GM21515 (cell line): ENCODE results near the gene GDAP1L1.

Experiments used
- ATAC-seq: cut with Tn5 transposase; IDR thresholded peaks from one replicate; pipeline ENCODE4 v1.9.1; 2021; ENCODE audit not compliant: unreplicated experiment

The GDAP1L1 gene

GRCh38 chr20:44251284-44251683, 4.2 kb downstream of the GDAP1L1 start:
- no peak for ATAC-seq

DNA sequence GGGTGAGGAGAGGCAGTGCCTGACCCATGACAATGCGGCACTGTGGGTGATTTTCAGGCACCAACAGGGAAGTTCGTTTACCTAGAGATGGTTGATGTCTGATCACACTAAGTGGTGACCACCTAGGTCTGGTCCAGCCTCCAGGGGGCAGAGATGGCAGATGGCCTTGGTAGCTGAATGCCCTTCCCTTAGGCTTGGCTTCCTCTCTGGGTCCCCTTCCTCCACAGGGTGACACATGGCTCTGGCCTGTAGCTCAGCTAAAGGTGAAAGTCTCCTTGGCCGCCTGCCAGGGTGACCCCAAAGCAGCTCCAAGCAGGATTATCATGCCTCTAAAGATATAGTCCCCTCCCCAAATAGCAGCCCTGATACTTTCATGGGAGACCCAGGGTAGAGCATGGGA, 6.4 kb downstream of the GDAP1L1 start:
- ATAC-seq: no peak

DNA sequence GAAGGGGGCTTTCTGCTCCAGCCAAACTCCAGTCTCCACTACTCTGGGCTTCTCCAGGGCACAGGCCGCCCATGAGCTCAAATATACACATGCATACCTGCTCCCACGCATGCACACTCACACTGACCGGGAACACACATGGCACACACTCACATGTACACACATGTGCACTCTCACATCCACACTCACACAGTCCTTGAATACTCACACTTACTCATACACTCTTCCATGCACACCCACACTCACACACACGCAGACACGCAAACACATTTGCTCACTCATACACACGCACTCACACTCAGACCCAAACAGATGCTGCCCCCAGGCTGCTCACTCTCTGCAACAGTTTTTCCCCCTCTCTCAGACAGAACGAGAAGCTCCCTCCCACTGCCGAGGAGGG, 7.0 kb downstream of the GDAP1L1 start:
- ATAC-seq: no peak

DNA sequence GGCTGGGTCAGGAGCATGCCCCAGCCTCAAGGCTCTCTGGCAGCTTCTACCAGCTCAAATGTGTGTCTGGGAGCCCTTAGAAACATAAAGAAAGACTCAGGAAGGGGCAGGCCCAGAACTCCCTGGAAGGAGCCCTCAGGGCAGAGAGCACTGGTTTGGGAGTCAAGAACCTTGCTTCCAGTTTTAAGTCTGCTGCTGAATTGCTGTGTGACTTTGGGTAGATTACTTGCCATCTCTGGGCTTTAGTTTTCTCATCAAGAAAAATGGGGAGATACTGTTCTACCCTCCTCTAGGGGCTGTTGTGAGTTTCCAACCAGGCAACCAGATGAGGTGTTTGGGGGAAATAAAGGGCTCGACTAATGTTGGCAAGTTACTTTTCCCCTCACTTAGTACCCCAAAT, 8.8 kb downstream of the GDAP1L1 start:
- ATAC-seq: no peak

- ATAC-seq: no peak
Measured at GRCh38 chr20:44256961-44257360, 9.9 kb downstream of the GDAP1L1 start.

- ATAC-seq: no peak
Measured at GRCh38 chr20:44258226-44258890, 11.2 kb downstream of the GDAP1L1 start.

DNA sequence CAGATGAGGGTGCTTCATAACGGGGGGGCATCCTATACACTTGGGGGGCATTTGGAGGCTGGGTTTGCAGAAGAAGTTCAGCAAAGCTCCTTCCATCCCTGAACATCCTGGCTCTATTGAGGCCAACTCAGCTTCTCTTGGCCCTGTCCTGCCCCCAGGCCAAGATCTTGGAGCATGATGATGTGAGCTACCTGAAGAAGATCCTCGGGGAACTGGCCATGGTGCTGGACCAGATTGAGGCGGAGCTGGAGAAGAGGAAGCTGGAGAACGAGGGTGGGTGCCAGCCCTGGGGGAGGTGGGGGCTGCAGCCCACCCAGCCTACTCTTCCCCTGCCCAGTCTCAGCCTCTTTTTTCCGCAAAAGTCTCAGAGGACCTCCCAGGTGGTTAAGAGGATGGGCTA, 17.2 kb downstream of the GDAP1L1 start:
- no peak for ATAC-seq

DNA sequence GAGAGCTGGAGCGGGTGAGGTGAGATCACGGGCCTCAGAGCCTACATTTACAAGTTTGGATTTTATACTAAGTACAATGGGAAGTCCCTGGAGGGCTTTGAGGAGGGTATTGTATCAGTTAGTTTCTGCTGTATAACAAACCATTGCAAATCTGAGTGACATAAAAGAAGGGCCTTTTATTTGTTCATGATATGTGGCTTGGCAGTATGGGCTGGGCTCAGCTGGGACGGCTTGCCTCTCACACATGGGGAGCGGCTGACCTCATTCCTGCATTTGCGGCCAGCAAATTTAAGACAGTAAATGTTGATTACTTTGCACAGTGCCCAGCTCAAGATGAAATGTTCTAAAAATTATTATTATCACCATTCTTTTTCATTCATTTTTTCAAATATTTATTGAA, 21.7 kb downstream of the GDAP1L1 start:
- no peak for ATAC-seq

GRCh38 chr20:44271915-44272663, 25.0 kb downstream of the GDAP1L1 start:
- no peak for ATAC-seq

DNA sequence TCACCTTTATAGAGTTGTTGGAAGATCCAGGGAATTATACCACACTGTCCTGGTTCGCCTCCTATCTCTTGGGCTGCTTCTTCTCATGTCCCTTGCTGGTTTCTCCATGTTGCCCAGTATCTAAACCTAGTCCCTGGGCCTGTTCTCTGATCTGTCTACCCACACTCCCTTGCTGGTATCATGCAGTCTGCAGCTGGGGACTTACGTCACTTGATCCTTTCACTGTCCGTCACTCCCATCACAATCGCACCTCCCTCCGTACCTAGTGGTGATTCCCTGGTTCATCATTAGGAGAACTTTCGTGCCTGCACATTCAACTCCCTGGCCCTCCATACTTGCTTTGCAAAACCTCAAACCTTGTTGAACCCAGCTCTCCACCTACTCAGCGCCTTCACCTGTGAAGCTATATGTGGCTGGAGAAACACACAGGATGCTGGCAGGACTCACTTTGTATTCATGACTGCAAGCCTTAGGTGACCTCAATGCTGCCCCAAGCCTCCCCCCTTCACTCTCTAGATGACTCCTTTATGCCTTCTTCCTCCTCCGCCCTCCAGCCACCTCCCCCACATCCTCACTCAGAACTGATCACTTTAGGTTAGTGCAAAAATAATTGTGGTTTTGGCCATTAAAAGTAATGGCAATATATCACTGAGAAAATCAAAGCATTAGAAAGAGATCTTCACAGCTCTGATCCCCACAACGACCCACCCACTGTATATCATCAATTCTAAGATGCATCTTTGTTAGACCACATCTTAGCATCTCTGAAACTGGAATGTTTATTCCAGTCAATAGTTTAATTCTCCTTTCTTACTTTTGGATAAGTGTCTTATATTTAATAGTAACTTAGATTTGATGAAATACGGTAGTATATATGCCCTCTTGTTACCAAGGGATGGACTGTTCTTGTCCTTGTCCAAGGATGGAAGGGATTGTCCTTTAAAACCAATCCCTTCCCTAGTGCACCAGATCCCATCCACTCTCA, 26.4 kb downstream of the GDAP1L1 start:
- no peak for ATAC-seq

- no peak for ATAC-seq
Measured at GRCh38 chr20:44274303-44275017, 27.4 kb downstream of the GDAP1L1 start.

GRCh38 chr20:44279228-44279627, 32.1 kb downstream of the GDAP1L1 start:
- ATAC-seq: no peak

DNA sequence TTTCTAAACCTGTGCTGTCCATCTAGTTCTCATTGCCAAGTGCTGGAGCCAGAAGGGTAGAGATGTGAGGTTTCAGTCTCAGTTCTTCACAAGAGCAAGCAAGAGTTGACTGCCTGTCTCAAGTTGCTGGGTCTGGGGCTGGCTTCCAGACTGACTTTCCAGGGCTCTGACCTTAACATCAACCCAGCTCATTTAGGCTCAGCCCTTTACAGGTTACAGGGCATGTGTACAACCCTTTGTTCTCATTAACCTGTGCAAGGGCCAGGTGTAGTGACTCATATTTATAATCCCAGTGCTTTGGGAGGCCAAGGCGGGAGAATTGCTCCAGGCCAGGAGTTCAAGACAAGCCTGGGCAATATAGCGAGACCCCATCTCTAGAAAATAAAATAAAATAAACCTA, 33.3 kb downstream of the GDAP1L1 start:
- ATAC-seq: no peak

- no peak for ATAC-seq
Measured at GRCh38 chr20:44282192-44282591, 35.1 kb downstream of the GDAP1L1 start.

- no peak for ATAC-seq
Measured at GRCh38 chr20:44284032-44284431, 36.9 kb downstream of the GDAP1L1 start.

DNA sequence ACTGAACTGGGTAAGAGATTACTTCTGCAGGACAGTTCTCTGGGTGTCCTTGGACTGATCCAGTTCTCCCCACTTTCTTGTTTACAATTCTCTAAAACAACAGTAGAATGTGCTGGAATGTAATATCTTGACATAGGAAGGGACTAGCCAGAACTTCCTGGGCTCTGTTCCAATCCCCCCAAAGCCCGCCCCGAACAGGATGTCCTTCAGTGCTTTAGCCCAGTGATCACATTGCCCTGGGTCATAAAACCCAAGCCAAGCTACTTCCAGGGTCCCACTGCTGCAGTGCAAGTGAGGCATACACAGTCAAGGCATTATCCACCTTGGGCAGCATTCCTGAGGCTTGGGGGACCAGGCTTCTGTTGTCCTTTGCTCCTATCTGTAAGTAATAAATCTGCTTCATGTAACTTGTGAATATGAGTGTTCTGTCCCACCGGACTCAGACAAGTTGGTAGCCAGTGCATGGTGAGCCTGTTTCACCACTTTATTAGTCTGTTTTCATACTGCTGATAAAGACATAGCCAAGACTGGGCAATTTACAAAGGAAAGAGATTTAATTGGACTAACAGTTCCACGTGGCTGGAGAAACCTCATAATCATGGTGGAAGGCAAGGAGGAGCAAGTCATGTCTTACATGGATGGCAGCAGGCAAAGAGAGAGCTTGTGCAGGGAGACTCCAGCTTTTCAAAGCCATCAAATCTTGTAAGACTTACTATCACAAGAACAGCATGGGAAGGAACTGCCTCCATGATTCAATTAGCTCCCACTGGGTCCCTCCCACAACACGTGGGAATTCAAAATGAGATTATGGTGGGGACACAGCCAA, 40.4 kb downstream of the GDAP1L1 start:
- no peak for ATAC-seq

- ATAC-seq: no peak
Measured at GRCh38 chr20:44288252-44288651, 41.1 kb downstream of the GDAP1L1 start.

DNA sequence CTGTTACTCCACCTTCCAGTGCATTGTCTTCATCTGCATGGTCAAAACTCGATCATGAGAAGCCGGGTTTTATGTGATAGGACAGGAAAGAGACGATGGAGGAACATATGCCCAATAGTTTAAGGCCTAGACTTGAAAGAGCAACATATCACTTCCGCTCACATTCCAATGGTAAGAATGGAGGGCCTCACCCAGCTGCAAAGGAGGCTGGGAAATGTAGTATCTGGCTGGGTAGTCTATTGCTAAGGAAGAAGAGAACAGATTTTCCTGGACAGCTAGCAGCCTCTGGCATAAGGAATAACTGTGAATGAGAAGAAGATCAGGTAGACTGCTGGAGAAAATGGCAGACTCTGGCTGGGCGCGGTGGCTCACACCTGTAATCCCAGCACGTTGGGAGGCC, 44.6 kb downstream of the GDAP1L1 start:
- no peak for ATAC-seq

DNA sequence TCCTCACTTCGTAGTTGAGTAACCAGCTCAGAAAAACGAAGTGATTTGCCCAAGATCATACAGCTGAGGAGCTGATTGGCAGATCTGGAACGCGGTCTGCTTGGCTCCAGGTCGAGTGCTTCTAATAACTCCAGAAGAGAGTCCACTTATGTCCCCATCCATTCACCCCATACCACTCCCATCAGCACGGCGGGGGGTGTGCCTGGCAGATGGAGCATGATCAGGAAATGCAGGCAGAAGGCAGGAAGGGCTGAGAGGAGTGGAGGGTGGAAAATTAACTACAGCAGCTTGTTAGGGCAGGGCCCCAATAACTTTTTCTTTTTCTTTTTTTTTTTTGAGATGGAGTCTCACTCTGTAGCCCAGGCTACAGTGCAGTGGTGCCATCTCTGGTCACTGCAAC, 48.9 kb downstream of the GDAP1L1 start:
- no peak for ATAC-seq

DNA sequence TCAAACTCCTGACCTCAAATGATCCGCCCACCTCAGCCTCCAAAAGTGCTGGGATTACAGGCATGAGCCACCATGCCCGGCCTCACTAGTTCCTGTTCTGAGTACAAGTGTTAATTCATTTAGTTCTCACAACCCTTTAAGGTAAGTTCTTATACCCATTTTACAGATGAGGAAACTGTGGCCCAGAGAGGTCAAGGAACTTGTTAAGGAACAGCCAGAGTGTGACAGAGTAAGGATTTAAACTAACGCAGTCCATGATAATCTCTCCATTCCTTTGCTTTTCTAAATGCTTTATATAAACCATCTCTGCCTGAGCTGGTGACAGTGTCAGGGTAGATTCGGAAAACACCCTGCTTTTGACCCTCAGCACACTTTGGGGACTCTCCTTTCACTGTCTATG, 50.6 kb downstream of the GDAP1L1 start:
- no peak for ATAC-seq
